ENCODE results near the gene SIDT2.
A peak's percentile ranks its signal among the peaks of the same experiment; 100 is the strongest.
"Not testable (repeated sequence)": the region's sequence is repeated elsewhere in the genome, so short reads cannot be mapped to it uniquely, and the experiment has no call there.

Gene SIDT2

GRCh38 chr11:117172724-117173421, 5.7 kb upstream of the SIDT2 start:
- DNase-seq (ENCODE audit: low spot score): no peak

GRCh38 chr11:117175104-117175503, 3.4 kb upstream of the SIDT2 start:
- no peak for DNase-seq (ENCODE audit: low spot score)

DNA sequence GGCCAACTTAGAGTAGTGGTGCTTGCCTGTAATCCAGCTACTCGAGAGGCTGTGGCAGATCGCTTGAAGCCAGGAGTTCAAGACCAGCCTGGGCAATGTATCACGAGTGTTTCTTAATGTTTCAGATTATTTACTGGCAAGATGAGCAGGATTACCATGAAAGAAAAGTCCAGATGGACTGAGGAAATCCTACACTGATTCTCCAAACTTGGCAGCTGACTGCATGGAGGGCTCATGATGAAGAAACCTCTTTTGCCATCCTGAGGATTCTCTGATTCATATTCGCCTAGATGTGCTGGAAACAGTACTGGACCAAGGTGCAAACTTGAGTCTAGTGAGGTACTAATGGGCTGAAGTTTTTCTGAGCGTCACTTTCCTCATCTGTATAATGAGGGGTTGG, 2.8 kb upstream of the SIDT2 start:
- no peak for DNase-seq (ENCODE audit: low spot score)

DNA sequence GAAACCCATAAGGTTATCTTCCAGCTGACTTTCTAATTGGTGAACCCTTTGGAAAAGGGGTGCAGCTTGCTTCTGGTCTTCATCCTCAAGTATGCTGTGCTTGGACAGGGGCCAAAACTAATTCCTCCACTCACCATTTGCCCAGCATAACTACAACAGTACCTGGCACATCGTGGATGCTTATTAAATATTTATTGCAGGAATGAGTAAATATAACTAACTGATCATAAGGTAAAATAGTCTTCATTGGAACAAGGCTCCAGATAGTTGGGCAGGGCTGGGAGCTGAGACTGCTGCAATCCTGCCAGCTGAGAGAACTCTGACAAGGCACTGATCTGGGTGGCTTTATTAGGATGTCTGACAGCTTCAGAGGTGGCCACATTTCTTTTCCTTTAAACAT, 2.4 kb upstream of the SIDT2 start:
- DNase-seq (ENCODE audit: low spot score): no peak

- no peak for DNase-seq (ENCODE audit: low spot score)
These were observed 871 bp upstream of the SIDT2 start for GRCh38 chr11:117177534-117178209.

GRCh38 chr11:117179048-117179999, 781 bp downstream of the SIDT2 start:
- peak; percentile 38 for DNase-seq (ENCODE audit: low spot score)

DNA sequence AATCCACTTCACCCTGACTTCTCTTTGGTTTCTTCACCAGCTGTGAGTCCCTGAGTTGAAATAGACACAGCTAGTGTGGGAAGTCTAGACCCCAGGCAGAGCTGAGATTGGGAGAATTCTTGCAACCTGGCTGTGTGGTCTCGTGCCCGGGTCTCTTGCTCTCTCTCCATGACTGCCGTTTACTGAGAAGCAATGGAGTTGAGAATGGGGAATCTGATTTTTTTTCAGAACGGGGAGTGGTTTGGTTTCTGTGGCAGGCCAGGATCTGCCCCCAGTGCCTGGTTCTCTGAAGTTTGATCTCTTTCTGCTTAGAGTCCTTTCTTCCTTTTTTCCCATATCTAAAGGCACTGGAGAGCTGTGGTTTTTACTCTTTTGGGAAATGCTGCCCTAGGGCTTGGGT, 1.5 kb downstream of the SIDT2 start:
- no peak for DNase-seq (ENCODE audit: low spot score)

DNA sequence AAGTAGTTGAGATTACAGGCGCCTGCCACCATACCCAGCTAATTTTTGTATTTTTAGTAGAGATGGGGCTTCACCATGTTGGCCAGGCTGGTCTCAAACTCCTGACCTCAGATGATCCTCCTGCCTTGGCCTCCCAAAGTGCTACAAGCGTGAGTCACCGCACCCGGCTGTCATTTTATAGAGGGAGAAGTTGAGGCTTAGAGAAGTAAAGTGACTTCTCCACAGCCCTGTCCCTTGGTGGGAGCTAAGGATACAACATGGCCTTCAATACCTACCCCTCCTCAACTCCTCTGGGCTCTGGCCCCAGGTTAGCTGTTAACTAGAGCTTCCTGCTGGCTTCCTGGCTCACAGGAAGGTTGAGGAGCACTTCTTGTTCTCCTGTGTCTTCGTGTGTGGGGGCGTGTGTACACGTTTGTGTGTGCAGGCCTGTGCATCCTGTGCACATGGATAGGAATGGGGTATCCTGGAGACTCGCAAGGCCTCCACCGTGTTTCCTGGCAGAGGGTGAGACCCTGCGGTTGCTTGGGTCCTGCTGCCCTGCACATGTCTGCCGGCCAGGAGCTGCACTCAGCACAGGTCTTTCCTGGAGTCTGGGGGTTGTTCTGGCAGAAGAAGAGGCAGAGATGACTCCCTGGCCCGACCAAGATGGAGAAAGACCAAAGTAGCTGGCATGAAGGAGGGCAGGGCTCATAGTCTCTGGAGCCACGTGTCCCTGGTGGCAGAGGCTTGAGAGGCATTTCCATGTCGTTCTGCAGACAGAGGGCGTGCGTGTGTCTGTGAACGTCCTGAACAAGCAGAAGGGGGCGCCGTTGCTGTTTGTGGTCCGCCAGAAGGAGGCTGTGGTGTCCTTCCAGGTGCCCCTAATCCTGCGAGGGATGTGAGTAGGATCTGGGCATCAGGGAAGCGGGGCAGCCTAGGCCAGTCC, 2.4 kb downstream of the SIDT2 start:
- peak; percentile 54 for DNase-seq (ENCODE audit: low spot score)

DNA sequence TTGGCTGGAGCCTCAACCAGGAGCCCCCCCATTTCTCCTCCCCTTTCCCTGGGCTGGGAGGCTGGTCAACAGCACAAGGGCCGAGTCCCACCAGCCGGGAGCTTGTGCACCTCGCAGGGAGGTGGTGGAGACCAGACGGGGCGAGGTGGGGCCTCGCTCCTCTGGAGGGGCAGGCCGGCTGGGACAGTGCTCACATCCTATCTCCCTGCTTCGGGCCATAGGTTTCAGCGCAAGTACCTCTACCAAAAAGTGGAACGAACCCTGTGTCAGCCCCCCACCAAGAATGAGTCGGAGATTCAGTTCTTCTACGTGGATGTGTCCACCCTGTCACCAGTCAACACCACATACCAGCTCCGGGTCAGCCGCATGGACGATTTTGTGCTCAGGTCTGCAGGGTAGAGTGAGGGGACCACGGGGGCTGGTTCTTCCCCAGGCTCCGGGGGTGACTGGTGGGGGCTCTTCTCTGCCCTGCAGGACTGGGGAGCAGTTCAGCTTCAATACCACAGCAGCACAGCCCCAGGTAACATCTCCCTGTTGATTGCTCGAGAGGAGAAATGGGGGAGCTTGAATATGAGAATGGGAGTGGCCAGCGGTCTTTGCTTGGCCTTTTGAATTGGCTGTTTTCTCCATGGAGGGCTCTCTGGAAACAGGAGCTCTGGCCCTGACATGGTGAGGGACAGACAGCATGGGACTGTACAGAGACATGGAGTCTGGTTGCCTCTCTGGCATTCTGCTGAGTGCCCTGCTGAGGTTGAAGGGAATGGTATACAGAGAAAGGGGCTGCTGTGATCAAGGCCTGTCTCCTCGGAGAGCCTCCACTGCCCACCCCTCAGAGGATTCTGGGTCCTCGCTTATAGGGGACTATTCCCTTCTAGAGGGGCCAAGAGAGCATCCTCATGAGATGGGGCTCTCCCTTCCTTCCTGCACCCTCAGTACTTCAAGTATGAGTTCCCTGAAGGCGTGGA, 3.3 kb downstream of the SIDT2 start:
- no peak for DNase-seq (ENCODE audit: low spot score)

GRCh38 chr11:117182551-117182935, 4.0 kb downstream of the SIDT2 start:
- no peak for DNase-seq (ENCODE audit: low spot score)

DNA sequence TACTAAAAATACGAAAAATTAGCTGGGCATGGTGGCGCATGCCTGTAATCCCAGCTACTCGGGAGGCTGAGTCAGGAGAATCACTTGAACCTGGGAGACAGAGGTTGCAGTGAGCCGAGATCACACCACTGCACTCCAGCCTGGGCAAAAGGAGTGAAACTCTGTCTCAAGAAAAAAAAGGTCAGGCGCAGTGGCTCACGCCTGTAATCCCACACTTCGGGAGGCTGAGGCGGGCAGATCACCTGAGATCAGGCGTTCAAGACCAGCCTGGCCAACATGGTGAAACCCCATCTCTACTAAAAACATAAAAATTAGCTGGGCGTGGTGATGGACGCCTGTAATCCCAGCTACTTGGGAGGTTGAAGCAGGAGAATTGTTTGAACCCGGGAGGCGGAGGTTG, 4.6 kb downstream of the SIDT2 start:
- DNase-seq (ENCODE audit: low spot score): not testable (repeated sequence)

DNA sequence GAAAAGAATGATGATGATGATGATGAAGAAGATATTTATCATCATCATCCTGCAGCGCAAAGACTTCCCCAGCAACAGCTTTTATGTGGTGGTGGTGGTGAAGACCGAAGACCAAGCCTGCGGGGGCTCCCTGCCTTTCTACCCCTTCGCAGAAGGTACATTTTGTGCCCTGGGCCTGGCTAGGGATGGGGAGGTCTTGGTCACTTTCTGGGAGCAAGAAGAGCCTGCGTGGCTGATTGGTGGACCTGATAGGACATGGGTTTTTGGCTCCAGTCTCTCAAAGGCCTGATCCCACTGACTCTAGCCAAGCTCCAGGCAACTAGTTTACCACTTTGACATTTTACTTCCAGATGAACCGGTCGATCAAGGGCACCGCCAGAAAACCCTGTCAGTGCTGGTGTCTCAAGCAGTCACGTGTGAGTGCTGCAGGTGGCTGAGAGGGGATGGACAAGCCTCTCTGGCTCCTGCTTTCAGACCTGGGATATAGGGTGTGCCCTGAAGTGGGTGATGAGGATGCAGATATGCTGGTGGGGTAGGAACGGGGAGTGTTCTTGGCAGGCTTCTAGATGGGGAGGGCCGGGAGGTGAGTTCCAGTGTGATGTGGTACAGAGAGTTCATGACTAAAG, 5.3 kb downstream of the SIDT2 start:
- no peak for DNase-seq (ENCODE audit: low spot score)

GRCh38 chr11:117185736-117186430, 7.3 kb downstream of the SIDT2 start:
- DNase-seq (ENCODE audit: low spot score): no peak

DNA sequence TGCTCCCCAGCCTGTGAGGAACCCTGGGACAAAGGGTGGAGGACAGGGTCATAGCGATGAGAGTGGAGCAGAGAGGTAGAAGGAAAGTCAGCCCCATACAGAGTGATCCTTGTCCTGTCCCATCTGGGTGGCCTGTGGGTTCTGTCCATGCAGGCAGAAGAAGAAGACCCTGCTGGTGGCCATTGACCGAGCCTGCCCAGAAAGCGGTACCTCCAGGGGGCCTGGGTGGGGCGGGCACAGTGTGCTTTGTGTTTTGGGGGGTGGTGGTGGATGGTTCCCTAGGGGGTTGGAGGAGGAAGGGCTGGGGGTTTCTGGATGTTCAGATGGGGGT, 7.9 kb downstream of the SIDT2 start:
- no peak for DNase-seq (ENCODE audit: low spot score)

DNA sequence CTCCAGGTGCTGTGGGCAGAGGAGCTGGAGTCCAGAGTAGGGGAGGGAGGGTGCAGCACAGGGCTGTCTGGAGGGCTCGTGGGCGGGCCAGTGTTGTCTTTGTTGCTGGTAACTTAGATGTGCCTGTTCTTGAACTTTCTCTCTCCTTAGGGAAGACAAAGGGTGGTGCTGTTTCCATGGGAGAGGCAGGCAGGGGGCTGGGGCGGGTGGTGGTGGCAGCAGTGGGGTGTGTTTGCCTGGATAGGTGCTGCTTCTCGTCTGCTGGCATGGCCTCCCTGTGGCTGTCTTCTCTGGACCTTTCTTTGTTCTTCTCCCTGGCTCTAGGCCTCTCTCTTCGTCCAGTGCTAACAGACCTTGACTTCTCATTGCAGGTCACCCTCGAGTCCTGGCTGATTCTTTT, 8.5 kb downstream of the SIDT2 start:
- no peak for DNase-seq (ENCODE audit: low spot score)

GRCh38 chr11:117187428-117187798, 8.9 kb downstream of the SIDT2 start:
- DNase-seq (ENCODE audit: low spot score): no peak

DNA sequence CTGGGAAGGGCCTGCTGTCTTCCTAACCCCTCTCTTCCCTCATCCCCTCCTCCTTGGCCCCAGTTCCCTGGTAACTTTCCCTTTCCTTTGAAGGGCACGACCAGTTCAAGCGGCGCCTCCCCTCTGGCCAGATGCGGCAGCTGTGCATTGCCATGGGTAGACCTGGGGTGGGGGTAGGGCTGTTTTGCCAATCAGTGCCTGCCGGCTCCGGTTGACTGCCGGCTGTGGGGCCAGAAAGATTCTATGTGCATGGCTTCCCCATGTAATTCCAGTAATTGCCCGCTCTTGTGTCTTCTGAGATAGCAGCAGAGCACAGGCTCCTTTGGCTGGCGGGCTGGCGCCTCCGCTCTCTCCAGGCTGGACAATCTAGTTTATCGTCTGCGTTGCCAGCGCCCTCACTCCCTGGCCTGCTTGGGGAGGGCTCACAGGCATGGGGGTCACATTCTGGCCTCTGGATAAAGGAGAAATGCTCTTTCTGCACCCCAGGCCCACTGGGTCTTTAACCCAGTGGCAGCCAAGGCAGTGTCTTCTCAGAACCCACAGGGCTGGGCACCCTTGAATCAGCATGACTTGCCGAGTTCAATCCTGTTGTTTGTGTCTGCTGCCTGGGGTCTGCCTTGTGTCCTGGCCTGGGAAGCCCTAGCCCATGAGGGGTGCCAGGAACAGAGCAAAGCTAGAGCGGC, 9.4 kb downstream of the SIDT2 start:
- DNase-seq (ENCODE audit: low spot score): no peak

DNA sequence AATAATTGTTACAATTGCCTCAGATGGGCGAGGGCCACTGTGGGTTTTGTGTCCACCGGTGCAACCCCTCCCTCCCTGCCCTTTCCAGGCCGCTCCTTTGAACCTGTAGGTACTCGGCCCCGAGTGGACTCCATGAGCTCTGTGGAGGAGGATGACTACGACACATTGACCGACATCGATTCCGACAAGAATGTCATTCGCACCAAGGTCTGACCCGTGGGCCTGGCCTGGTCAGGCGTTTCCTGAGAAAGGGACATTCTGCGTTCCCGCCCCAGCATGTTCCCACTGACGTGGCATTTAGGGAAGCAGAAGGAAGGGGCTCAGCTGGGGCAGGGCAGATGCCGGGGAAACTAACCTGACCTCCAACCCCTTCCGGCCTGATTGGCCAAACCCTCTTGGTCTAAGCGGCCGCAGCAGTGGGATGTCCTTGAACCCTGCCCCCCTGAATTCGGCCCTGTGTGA, 10.1 kb downstream of the SIDT2 start:
- DNase-seq (ENCODE audit: low spot score): no peak

All from CD4-positive, alpha-beta T cell treated with Interleukin-15 for 4 hours (primary cell).